OCI-LY1 (cell line): ENCODE measurements around the gene ALG5.

Source experiments
- H2AFZ ChIP-seq: fragments of 200-600 bp; sonication (generic), shearing (Covaris generic); 2 replicates; pipeline ENCODE4 v1.6.0; 2014; ENCODE audit warnings: antibody characterized with exemption, mild to moderate bottlenecking, low read length
- H3F3A ChIP-seq: fragments of 200-600 bp; sonication (generic), shearing (Covaris generic); 2 replicates; pipeline ENCODE4 v1.6.0; 2014; ENCODE audit warnings: mild to moderate bottlenecking, antibody characterized with exemption, low read length, moderate library complexity; ENCODE audit not compliant: insufficient read depth
- H3K27ac ChIP-seq: fragments of 200-600 bp; sonication (generic); 2 replicates; pipeline ENCODE4 v1.5.1; 2014; ENCODE audit warnings: low read length, mixed run types, mild to moderate bottlenecking, low read depth; ENCODE audit not compliant: poor library complexity, severe bottlenecking
- H3K27me3 ChIP-seq: fragments of 200-600 bp; sonication (generic); 2 replicates; pipeline ENCODE4 v1.6.0; 2014; ENCODE audit warnings: antibody characterized with exemption, mild to moderate bottlenecking, low read length, moderate library complexity; ENCODE audit not compliant: insufficient read depth
- H3K36me3 ChIP-seq: fragments of 200-600 bp; sonication (generic); 2 replicates; pipeline ENCODE4 v1.6.1; 2014; ENCODE audit warnings: mild to moderate bottlenecking, antibody characterized with exemption, low read length, moderate library complexity, mixed read lengths; ENCODE audit not compliant: insufficient read depth
- H3K4me1 ChIP-seq: fragments of 200-600 bp; sonication (generic); 2 replicates; pipeline ENCODE4 v1.5.1; 2014; ENCODE audit warnings: mild to moderate bottlenecking, low read length, moderate library complexity; ENCODE audit not compliant: insufficient read depth, severe bottlenecking
- H3K4me2 ChIP-seq: fragments of 200-600 bp; sonication (generic), shearing (Covaris generic); 2 replicates; pipeline ENCODE4 v1.6.1; 2014; ENCODE audit warnings: low read length
- H3K4me3 ChIP-seq: fragments of 200-600 bp; sonication (generic); 2 replicates; pipeline ENCODE4 v1.5.1; 2014; ENCODE audit warnings: low read length, low read depth, mild to moderate bottlenecking, mixed read lengths; ENCODE audit not compliant: poor library complexity, severe bottlenecking
- H3K79me2 ChIP-seq: fragments of 200-600 bp; shearing (Covaris generic); 2 replicates; pipeline ENCODE4 v1.6.1; 2016; ENCODE audit warnings: mixed run types, low read length, mixed read lengths; ENCODE audit not compliant: insufficient read depth
- H3K9ac ChIP-seq: fragments of 200-600 bp; sonication (generic), shearing (Covaris generic); 2 replicates; pipeline ENCODE4 v1.6.1; 2014; ENCODE audit warnings: mild to moderate bottlenecking, low read length, mixed read lengths
- H3K9me2 ChIP-seq: fragments of 200-600 bp; sonication (generic), shearing (Covaris generic); 2 replicates; pipeline ENCODE4 v1.6.1; 2014; ENCODE audit warnings: low read depth, mild to moderate bottlenecking, low read length, mixed read lengths
- H3K9me3 ChIP-seq: fragments of 200-600 bp; shearing (Covaris generic); 2 replicates; pipeline ENCODE4 v1.6.1; 2014; ENCODE audit warnings: low read length, mixed read lengths
- H4K20me1 ChIP-seq: fragments of 200-600 bp; sonication (generic), shearing (Covaris generic); 2 replicates; pipeline ENCODE4 v1.6.0; 2016; ENCODE audit warnings: mild to moderate bottlenecking, low read length; ENCODE audit not compliant: insufficient read depth
- CTCF ChIP-seq: fragments of 200-600 bp; sonication (generic), shearing (Covaris generic); IDR thresholded peaks from 2 replicates; pipeline ENCODE4 v1.5.1; 2017; ENCODE audit warnings: mild to moderate bottlenecking, antibody characterized with exemption, low read length, moderate library complexity, mixed read lengths
- EZH2 ChIP-seq: fragments of 200-600 bp; sonication (generic), shearing (Covaris generic); IDR thresholded peaks from 2 replicates; pipeline ENCODE4 v1.8.0; 2017; ENCODE audit warnings: borderline replicate concordance, mixed run types, mild to moderate bottlenecking, antibody characterized with exemption, low read length, moderate library complexity, mixed read lengths

The ALG5 gene

DNA sequence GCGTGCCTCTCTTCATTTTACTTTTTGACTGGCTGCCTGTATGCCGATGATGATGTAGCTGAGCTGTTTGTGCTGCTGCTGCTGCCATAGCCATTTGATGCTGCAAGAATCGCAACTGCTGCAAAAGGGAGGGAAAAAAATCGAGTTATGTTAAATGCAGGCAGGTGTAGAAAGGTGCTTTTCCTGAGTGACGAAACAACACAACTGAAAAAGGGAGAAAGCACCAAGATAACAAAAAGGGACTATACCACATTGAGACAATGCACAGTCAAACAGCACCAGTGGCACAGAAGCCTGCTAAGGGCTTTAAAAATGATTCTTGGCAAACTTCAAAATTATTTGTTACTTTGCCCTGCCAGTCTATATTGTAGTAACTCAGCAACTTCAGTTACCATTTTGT is 10.6 kb upstream of the ALG5 start:
- no peaks in the 10 kb centered on the region for H3K27me3 ChIP-seq
- H3K27ac ChIP-seq: no peak overlapping the region
- H3F3A ChIP-seq: no peaks in the 10 kb centered on the region
- H3K9me2 ChIP-seq: no peaks in the 10 kb centered on the region
- H3K9me3 ChIP-seq: no peaks in the 10 kb centered on the region
- H3K79me2 ChIP-seq: no peaks in the 10 kb centered on the region
- H2AFZ ChIP-seq: no peak overlapping the region
- H4K20me1 ChIP-seq: no peaks in the 10 kb centered on the region
- no peak overlapping the region for H3K9ac ChIP-seq
- TF ChIP-seq EZH2 (no peak), CTCF (no peak)
- H3K36me3 ChIP-seq: peaks cover 82% of the 10 kb centered on the region
- H3K4me2 ChIP-seq: no peak overlapping the region
- H3K4me3 ChIP-seq: no peak overlapping the region
- H3K4me1 ChIP-seq: no peaks in the 10 kb centered on the region

GRCh38 chr13:37001921-37002250 is 2.7 kb upstream of the ALG5 start:
- Histone ChIP-seq H3K27ac (peak overlapping the region; percentile 96), H3K79me2 (peaks cover 20% of the 10 kb centered on the region)

DNA sequence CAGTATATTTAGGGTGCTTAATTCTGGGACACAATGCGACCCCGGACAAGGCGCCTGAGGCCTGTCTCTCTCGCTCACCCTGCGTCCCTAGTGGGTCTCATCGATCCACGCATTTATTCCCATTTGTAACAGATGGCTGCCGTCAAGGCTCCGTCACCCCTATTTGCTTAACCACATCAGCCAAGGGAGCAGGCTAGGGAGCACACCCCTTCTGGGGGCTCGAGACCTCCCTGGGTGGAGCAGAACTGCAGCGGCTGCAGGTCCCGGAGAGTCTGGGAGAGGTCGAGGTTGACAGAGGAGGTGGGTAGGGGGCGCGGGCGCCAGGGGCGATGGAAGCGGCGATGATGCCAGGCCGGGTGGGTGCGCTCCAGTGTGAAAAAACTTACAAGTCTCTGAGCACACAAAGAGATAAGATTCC is 507 bp downstream of the ALG5 start:
- Histone ChIP-seq H4K20me1 (no peaks in the 10 kb centered on the region), H3F3A (0 out of 2 replicates have a peak, but pooled peaks cover 3% of the 10 kb centered on the region), H3K4me3 (peak overlapping the region; percentile 87), H3K9me2 (no peaks in the 10 kb centered on the region), H2AFZ (no peak overlapping the region), H3K9me3 (no peaks in the 10 kb centered on the region), H3K27me3 (no peaks in the 10 kb centered on the region), H3K36me3 (peaks cover 31% of the 10 kb centered on the region), H3K9ac (peak overlapping the region; percentile 90), H3K4me2 (peak overlapping the region; percentile 90), H3K4me1 (peaks cover 28% of the 10 kb centered on the region), H3K27ac (peak overlapping the region; percentile 21), H3K79me2 (peaks cover 33% of the 10 kb centered on the region)
- no peak for TF ChIP-seq CTCF
- TF ChIP-seq EZH2: no peak

More at GRCh38 chr13:37001921-37002250, 2.7 kb upstream of the ALG5 start:
- H3K27me3 ChIP-seq: no peaks in the 10 kb centered on the region
- peaks cover 28% of the 10 kb centered on the region for H3K4me1 ChIP-seq
- H3K9ac ChIP-seq: peak overlapping the region; percentile 90
- no peaks in the 10 kb centered on the region for H3K9me3 ChIP-seq
- TF ChIP-seq CTCF: no peak
- no peak for TF ChIP-seq EZH2
- H3K36me3 ChIP-seq: peaks cover 42% of the 10 kb centered on the region
- H3K4me3 ChIP-seq: peak overlapping the region; percentile 87
- H2AFZ ChIP-seq: no peak overlapping the region
- no peaks in the 10 kb centered on the region for H4K20me1 ChIP-seq
- H3K4me2 ChIP-seq: peak overlapping the region; percentile 85
- H3K9me2 ChIP-seq: no peaks in the 10 kb centered on the region
- 0 out of 2 replicates have a peak, but pooled peaks cover 3% of the 10 kb centered on the region for H3F3A ChIP-seq
